HepG2 (cell line): ENCODE measurements around the gene ZPR1. TPM values are rescaled to one million over a fixed set of nuclear protein-coding genes. Genes with fewer than 3 reads are reported as not detected.

Experiments
- CREM ChIP-seq, 2 experiments: sonication (generic) in 1 of 2; formaldehyde crosslinking in 1 of 2; IDR thresholded peaks; 2 replicates each; pipeline versions ENCODE4 v1.4.0 to v1.6.1; 2016 to 2020; ENCODE audit warnings: antibody characterized with exemption in 1 of 2, mild to moderate bottlenecking in 1 of 2, missing genetic modification reagents in 1 of 2
- EZH2 ChIP-seq: conservative IDR thresholded peaks from 2 replicates; pipeline ENCODE4 v1.6.1; 2012; ENCODE audit warnings: mild to moderate bottlenecking, low read depth, low read length, moderate library complexity
- HNRNPH1 ChIP-seq: fragments of 200-400 bp; formaldehyde crosslinking; optimal IDR thresholded peaks from 2 replicates; pipeline ENCODE3; 2017; ENCODE audit warnings: mild to moderate bottlenecking, low read depth, low read length
- HOXA7 ChIP-seq: sonication (generic); formaldehyde crosslinking; IDR thresholded peaks from 2 replicates; pipeline ENCODE4 v1.8.1; 2022; ENCODE audit warnings: mild to moderate bottlenecking, missing genetic modification reagents, moderate library complexity
- HOXA9 ChIP-seq: sonication (generic); formaldehyde crosslinking; IDR thresholded peaks from 2 replicates; pipeline ENCODE4 v1.8.1; 2022; ENCODE audit warnings: missing genetic modification reagents, mild to moderate bottlenecking, moderate library complexity, borderline replicate concordance
- IKZF1 ChIP-seq: fragments of 450-650 bp; IDR thresholded peaks from 2 replicates; pipeline ENCODE4 v1.7.1; 2016
- JUN ChIP-seq: sonication (generic); formaldehyde crosslinking; IDR thresholded peaks from 2 replicates; pipeline ENCODE4 v1.4.0; 2020; ENCODE audit warnings: mild to moderate bottlenecking, missing genetic modification reagents
- JUND ChIP-seq: sonication (generic); formaldehyde crosslinking; IDR thresholded peaks from 2 replicates; pipeline ENCODE4 v1.8.0; 2022; ENCODE audit warnings: mild to moderate bottlenecking, missing genetic modification reagents
- KDM3A ChIP-seq: IDR thresholded peaks from 2 replicates; pipeline ENCODE4 v1.6.1; 2018; ENCODE audit warnings: low read depth, missing compliant biosample characterization
- MXD4 ChIP-seq: IDR thresholded peaks from 2 replicates; pipeline ENCODE4 v1.6.1; 2016; ENCODE audit warnings: mild to moderate bottlenecking, missing biosample characterization, missing genetic modification reagents
- MZF1 ChIP-seq: sonication (generic); formaldehyde crosslinking; IDR thresholded peaks from 2 replicates; pipeline ENCODE4 v1.8.1; 2023; ENCODE audit warnings: mild to moderate bottlenecking, missing genetic modification reagents, borderline replicate concordance
- PAWR ChIP-seq: sonication (generic); formaldehyde crosslinking; IDR thresholded peaks from 2 replicates; pipeline ENCODE4 v1.4.0; 2020; ENCODE audit warnings: missing genetic modification reagents, mild to moderate bottlenecking, borderline replicate concordance
- POLR2AphosphoS2 ChIP-seq: IDR thresholded peaks from 2 replicates; pipeline ENCODE4 v1.6.1; 2011; ENCODE audit warnings: low read depth, low read length, improper control_type of control experiment
- PTBP1 ChIP-seq: fragments of 200-400 bp; formaldehyde crosslinking; IDR thresholded peaks from 2 replicates; pipeline ENCODE4 v1.6.1; 2018; ENCODE audit warnings: low read length, low read depth; ENCODE audit not compliant: poor library complexity, severe bottlenecking
- SALL1 ChIP-seq: sonication (generic); formaldehyde crosslinking; IDR thresholded peaks from 2 replicates; pipeline ENCODE4 v1.8.0; 2022; ENCODE audit warnings: mild to moderate bottlenecking, missing genetic modification reagents
- SRSF4 ChIP-seq: fragments of 200-400 bp; formaldehyde crosslinking; IDR thresholded peaks from one replicate; pipeline ENCODE4 v1.6.1; 2018; ENCODE audit warnings: mild to moderate bottlenecking, low read depth, low read length, moderate library complexity; ENCODE audit not compliant: poor library complexity, severe bottlenecking
- XBP1 ChIP-seq: sonication (generic); formaldehyde crosslinking; IDR thresholded peaks from 2 replicates; pipeline ENCODE4 v1.5.0; 2020; ENCODE audit warnings: missing genetic modification reagents
- ZFY ChIP-seq: sonication (generic); formaldehyde crosslinking; IDR thresholded peaks from 2 replicates; pipeline ENCODE4 v1.4.0; 2020; ENCODE audit warnings: missing genetic modification reagents
- ZNF124 ChIP-seq: sonication (generic); formaldehyde crosslinking; IDR thresholded peaks from 2 replicates; pipeline ENCODE4 v1.4.0; 2020; ENCODE audit warnings: missing genetic modification reagents
- ZNF30 ChIP-seq: sonication (generic); formaldehyde crosslinking; IDR thresholded peaks from 2 replicates; pipeline ENCODE4 v1.5.0; 2020; ENCODE audit warnings: mild to moderate bottlenecking, missing genetic modification reagents
- ZNF552 ChIP-seq: sonication (generic); formaldehyde crosslinking; IDR thresholded peaks from 2 replicates; pipeline ENCODE4 v1.9.0; 2022; ENCODE audit warnings: missing genetic modification reagents, mild to moderate bottlenecking, borderline replicate concordance
- ZNF879 ChIP-seq: sonication (generic); formaldehyde crosslinking; IDR thresholded peaks from 2 replicates; pipeline ENCODE4 v1.8.1; 2023; ENCODE audit warnings: missing genetic modification reagents
- polyA plus RNA-seq, 8 experiments: library from polyadenylated mRNA; depleted of rRNA in 3 of 8; stranded (reverse) in 7 of 8; unstranded in 1 of 8; fragments of >200 nt; fragmentation: Illumina TruSeq in 4 of 8; extraction: Trizol in 4 of 8; gene quantifications; 2 replicates each; pipeline versions ENCODE4 v1.2.1 to v1.2.3, GENCODE V29; 2011 to 2016; ENCODE audit warnings: low read depth in 4 of 8, missing spikeins in 1 of 8, mixed read lengths in 1 of 8; ENCODE audit not compliant: insufficient read depth in 1 of 8
- total RNA-seq, 5 experiments: library from RNA; depleted of rRNA; stranded (reverse); fragments of >200 nt; fragmentation: Illumina TruSeq; extraction: Trizol; gene quantifications; 2 replicates each; pipeline ENCODE4 v1.2.3, GENCODE V29; 2016; ENCODE audit warnings: low read depth in 1 of 5
- TF ChIP-seq, protein P1 (sequence below): IDR thresholded peaks from 2 replicates; pipeline ENCODE4 v1.6.1; 2016; ENCODE audit warnings: mild to moderate bottlenecking
- TF ChIP-seq, protein P2 (sequence below): sonication (generic); formaldehyde crosslinking; IDR thresholded peaks from 2 replicates; pipeline ENCODE4 v1.5.0; 2020; ENCODE audit warnings: missing genetic modification reagents
- TF ChIP-seq, protein P3 (sequence below): sonication (generic); formaldehyde crosslinking; IDR thresholded peaks from 2 replicates; pipeline ENCODE4 v1.8.1; 2023; ENCODE audit warnings: mild to moderate bottlenecking, missing genetic modification reagents, borderline replicate concordance
- TF ChIP-seq, protein P4 (sequence below): sonication (generic); formaldehyde crosslinking; IDR thresholded peaks from 2 replicates; pipeline ENCODE4 v1.8.1; 2022; ENCODE audit warnings: low read depth, mild to moderate bottlenecking, missing genetic modification reagents

Gene ZPR1
- total and polyA plus RNA-seq, 2 of the 13 experiments (the other 11 are each of a cell fraction or from before 2014, with no cell fraction given) = 40.0 to 79.3 TPM

DNA sequence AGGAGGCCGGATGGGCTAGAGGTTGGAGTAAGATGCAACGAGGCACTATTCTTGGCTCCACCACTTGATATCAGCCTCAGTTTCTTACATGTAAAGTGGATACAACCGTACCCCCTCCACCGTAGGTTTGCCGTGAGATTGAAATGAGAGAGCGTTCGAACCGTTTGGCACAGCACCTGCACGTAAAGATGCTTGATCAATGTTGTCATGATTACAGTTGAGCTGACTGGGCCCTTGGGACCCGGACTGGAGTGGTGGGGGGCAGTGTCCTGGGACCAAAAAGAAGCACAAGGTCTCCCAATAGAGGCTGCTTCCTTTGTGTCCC, 45.6 kb upstream of the ZPR1 start (continued):
- TF ChIP-seq, protein P1, sequence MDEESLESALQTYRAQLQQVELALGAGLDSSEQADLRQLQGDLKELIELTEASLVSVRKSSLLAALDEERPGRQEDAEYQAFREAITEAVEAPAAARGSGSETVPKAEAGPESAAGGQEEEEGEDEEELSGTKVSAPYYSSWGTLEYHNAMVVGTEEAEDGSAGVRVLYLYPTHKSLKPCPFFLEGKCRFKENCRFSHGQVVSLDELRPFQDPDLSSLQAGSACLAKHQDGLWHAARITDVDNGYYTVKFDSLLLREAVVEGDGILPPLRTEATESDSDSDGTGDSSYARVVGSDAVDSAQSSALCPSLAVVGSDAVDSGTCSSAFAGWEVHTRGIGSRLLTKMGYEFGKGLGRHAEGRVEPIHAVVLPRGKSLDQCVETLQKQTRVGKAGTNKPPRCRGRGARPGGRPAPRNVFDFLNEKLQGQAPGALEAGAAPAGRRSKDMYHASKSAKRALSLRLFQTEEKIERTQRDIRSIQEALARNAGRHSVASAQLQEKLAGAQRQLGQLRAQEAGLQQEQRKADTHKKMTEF (CRISPR knock-in tag) = no peak
- peak; percentile 43; the same call in 1 of the 2 replicates for TF ChIP-seq POLR2AphosphoS2
- peak; percentile 8; the same call in 1 of the 2 replicates for TF ChIP-seq KDM3A (CRISPR knock-in tag)
- no peak for TF ChIP-seq ZFY
- no peak for TF ChIP-seq PTBP1
- TF ChIP-seq ZNF879 (CRISPR knock-in tag) = no peak
- no peak for TF ChIP-seq MXD4 (CRISPR knock-in tag)
- no peak for TF ChIP-seq XBP1 (CRISPR knock-in tag)
- TF ChIP-seq IKZF1 = no peak
- TF ChIP-seq HNRNPH1 = peak; percentile 23
- no peak for TF ChIP-seq MZF1 (CRISPR knock-in tag)
- no peak for TF ChIP-seq EZH2
- TF ChIP-seq ZNF552 = no peak
- TF ChIP-seq SALL1 = no peak
- TF ChIP-seq, protein P2, sequence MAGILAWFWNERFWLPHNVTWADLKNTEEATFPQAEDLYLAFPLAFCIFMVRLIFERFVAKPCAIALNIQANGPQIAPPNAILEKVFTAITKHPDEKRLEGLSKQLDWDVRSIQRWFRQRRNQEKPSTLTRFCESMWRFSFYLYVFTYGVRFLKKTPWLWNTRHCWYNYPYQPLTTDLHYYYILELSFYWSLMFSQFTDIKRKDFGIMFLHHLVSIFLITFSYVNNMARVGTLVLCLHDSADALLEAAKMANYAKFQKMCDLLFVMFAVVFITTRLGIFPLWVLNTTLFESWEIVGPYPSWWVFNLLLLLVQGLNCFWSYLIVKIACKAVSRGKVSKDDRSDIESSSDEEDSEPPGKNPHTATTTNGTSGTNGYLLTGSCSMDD (CRISPR knock-in tag) = no peak
- TF ChIP-seq, protein P3, sequence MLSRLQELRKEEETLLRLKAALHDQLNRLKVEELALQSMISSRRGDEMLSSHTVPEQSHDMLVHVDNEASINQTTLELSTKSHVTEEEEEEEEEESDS = no peak
- TF ChIP-seq HOXA7 (CRISPR knock-in tag) = no peak
- no peak for TF ChIP-seq ZNF30 (CRISPR knock-in tag)
- 0 out of 2 replicates have a peak, but pooled peaks have one; percentile 1 for TF ChIP-seq ZNF124 (CRISPR knock-in tag)
- TF ChIP-seq PAWR (CRISPR knock-in tag) = no peak
- TF ChIP-seq JUN (CRISPR knock-in tag) = peak; percentile 21
- TF ChIP-seq HOXA9 (CRISPR knock-in tag) = peak; percentile 73; the same call in 1 of the 2 replicates
- TF ChIP-seq JUND = no peak
- TF ChIP-seq SRSF4 = no peak
- TF ChIP-seq CREM (IDR thresholded peaks at IDR 0.05) = no peak
- no peak for TF ChIP-seq CREM (CRISPR knock-in tag; IDR thresholded peaks at IDR 0.05)
- TF ChIP-seq, protein P4, sequence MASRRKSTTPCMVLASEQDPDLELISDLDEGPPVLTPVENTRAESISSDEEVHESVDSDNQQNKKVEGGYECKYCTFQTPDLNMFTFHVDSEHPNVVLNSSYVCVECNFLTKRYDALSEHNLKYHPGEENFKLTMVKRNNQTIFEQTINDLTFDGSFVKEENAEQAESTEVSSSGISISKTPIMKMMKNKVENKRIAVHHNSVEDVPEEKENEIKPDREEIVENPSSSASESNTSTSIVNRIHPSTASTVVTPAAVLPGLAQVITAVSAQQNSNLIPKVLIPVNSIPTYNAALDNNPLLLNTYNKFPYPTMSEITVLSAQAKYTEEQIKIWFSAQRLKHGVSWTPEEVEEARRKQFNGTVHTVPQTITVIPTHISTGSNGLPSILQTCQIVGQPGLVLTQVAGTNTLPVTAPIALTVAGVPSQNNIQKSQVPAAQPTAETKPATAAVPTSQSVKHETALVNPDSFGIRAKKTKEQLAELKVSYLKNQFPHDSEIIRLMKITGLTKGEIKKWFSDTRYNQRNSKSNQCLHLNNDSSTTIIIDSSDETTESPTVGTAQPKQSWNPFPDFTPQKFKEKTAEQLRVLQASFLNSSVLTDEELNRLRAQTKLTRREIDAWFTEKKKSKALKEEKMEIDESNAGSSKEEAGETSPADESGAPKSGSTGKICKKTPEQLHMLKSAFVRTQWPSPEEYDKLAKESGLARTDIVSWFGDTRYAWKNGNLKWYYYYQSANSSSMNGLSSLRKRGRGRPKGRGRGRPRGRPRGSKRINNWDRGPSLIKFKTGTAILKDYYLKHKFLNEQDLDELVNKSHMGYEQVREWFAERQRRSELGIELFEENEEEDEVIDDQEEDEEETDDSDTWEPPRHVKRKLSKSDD (CRISPR knock-in tag) = 0 out of 2 replicates have a peak, but pooled peaks have one; percentile 20
